ENCODE results near the gene EIPR1.

EIPR1 gene

DNA sequence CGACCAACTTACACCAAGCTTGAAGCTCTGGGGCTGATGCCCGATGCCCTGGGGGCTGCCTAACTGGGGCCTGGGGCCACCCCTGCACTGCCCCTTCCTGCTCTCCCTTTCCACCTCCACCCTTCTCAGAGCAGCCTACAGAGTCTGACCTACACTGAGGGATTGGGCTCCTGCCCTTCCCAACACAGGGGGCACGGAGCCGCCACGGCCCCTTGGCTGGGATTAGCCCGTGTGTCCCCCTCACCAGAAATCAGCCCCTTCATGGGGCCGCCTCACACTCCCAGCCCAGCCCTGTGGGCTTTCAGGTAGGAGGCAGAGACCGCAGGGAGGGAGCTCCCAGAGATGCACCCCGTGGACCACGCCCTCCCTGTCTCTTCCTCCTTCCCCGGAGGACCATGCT, 198.0 kb downstream of the EIPR1 start:
- H3K4me3 ChIP-seq (ENCODE audit: low read length), result no peak overlapping the region
- DNase-seq (ENCODE audit: low read depth, low spot score), result no peak

DNA sequence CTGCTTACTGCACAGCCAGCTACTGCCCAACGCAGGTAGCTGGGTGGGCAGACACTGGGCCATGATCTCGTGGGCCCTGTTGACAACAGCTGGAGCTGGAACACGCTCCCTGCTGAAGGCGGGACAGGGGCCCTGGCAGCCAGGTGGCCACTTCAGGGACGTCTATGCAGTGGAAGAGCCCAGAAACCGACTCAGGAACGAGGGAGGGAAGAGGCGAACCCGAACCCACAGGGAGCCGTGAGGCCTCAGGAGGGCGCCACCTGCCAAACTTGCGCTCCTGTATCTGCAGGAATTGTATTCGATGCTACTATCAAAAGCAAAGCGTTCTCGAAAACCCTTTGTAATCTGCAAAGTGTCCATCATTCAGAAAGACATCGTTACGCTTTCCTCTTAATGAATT, 198.4 kb downstream of the EIPR1 start:
- no peak overlapping the region for H3K4me3 ChIP-seq (ENCODE audit: low read length)
- DNase-seq (ENCODE audit: low read depth, low spot score), result no peak

DNA sequence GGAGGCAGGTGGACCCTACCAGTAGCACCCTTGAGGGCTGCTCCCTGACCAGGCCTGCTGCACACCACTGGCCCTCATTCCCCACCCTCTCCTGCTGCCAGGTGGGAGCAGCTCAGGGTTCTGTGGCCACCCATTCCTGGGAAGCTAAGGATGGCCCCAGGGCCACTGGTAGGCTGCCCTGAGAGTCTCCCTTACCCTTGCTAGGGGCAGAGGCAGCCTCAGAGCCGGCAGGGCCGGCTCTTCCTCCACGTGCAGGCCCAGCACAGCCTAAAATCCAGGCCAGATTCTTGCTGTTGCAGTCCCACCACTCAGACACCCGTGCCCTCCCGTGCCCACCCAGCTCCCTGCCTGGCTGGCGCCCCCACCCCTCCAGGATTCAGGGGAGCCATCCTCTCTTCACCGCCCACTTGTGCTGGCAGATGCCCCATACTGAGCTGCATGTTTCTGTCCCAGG, 199.0 kb downstream of the EIPR1 start:
- no peak for DNase-seq (ENCODE audit: low read depth, low spot score)

DNA sequence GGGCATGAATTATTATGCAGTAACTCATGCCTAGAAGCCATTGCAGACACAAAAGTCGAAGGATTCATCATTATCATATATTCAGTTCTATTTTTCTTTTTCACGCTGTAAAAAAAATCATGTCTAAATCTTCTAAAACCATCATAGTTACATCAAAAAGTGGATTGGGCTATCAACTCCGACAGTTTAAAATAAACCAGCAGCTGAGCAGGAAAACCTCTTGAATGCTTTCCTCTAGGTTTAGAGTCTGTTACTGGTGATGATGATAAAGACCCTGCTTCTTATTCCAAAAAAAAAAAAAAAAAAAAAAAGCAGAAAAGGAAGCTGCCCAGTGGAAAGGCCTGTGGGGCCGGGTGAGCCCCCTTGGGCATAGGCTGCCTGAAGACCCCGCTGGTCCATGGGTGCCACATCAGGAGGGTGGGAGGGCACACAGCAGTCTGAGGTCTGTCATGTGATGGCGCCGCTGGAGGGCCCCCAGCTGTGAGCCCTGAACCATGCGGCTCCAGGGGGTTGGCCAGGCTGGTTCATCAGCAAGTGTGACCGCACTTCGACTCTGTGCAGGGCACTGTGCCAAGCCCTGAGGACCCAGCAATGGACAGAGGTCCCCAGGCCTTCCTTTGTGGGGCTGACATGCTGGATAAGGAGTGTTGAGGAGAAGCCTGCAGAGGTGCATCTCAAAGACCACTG, 199.6 kb downstream of the EIPR1 start:
- H3K4me3 ChIP-seq (ENCODE audit: low read length), result no peak overlapping the region
- DNase-seq (ENCODE audit: low read depth, low spot score), result no peak

More for the DNA sequence above, 199.0 kb downstream of the EIPR1 start:
- no peak overlapping the region for H3K4me3 ChIP-seq (ENCODE audit: low read length)

DNA sequence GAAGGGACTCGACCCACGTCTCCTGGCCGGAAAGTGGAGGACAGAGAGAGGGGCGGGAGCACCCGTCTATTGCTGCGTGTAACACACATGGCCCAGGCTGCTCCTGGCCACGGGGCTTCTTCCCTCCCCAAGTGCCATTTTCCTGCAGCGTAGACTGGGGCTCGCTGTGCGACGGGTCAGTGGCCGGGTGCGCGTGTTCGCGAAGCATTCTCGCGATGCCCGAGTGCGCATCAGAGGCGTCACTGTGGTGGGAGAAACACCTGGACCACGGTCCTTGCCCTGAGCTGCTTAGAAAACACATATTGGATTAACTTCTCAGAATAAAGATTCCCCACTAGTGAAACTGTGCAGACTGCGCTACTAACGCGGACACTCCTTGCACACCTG, 200.8 kb downstream of the EIPR1 start:
- no peak for DNase-seq (ENCODE audit: low read depth, low spot score)
- no peak overlapping the region for H3K4me3 ChIP-seq (ENCODE audit: low read length)

DNA sequence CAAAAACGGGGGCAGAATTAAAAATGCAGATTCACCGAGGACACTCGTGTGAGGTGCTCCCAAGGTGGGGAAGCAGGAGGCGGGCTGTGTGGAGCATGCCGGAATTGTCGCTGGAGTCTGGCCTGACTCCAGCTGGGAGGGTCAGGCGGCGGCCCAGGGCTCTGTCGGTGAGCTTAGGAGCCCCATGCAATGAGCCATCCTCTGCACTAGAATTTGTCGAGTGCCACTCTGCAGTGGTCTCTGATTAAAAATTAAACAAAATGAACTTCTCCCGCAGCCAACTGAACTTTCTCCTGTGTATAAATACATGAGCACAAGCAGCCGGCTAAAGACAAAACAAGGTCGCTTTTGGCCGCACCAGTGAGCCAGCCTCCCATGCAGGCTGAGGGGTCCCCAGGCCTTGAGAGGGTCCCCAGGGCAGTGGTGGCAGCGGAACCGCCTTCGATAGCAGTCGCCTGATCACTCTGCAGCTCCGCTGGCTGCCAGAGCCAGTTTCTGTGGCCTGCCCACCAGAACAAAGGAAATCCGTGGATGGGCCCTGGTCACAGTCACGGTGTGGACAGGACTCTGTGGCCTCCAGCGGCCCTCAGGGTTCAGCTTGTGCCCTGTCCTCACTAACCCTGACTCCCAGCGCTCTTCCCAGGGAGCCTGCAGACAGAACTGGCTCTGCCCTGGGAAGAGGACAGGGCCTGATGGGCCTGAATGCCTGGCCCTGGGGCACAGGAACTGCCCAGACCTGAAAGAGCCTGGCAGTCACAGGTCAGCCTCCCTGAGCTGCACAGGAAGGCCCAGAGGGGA, 201.3 kb downstream of the EIPR1 start:
- no peak overlapping the region for H3K4me3 ChIP-seq (ENCODE audit: low read length)
- DNase-seq (ENCODE audit: low read depth, low spot score), result no peak

DNA sequence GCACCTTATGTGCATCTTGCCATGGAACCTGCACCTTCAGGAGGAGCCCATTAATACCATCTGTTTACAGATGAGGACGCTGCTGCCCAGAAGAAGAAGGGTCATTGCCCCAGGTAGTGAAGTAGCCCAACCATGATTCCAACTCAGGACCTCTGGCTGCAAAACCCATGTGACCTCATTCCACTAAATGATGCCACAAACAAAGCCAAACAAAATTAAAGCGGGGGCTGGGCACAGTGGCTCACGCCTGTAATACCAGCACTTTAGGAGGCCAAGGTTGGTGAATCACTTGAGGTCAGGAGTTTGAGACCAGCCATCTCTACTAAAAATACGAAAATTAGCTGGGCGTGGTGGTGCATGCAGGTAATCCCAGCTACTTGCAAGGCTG, 202.1 kb downstream of the EIPR1 start:
- no peak for DNase-seq (ENCODE audit: low read depth, low spot score)

DNA sequence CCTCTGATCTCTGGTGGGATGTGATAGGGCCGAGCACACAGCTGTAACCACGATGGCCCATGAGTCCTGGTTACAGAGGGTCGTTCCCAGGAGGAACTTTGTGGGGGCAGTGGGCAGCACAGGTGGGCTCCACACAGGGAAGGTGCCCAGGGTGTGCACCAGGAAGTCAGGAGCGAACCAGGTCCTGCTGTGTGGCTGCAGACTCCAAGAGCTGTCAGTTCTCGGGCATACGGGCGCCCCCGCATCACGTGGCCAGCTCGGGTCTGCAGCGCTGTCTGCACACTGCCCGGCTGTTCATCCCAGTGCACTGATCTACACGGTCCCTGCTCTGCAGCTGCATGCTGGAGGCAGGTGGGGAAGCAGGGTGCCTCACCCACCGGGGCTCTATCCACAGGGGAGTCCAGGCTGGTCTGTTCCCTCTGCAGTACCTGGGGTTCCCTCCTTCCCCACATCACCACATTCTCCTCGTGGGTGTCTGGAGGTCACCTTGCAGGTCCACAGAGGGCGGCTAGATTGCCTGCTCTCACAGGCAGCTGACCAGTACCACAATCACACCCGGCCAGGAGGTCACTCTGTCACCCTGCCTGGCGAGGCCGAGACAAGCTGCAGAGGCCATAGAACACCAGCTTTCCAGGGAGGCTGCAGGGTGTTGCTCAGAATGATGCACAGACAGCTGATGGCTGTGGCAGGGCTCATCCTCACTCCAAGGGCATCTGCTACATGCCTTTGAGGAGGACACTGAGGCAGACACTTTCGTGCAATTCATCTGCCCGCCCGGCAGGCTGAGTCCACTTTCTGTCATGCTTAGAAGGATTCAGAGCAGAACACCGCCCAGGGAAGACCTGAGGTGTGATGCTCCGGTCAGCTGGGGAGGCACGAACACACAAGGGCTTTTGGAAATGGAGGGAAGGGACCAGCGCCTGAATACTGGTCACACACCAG, 202.7 kb downstream of the EIPR1 start:
- H3K4me3 ChIP-seq (ENCODE audit: low read length), result no peak overlapping the region
- DNase-seq (ENCODE audit: low read depth, low spot score), result no peak

More for the DNA sequence above, 202.1 kb downstream of the EIPR1 start:
- no peak overlapping the region for H3K4me3 ChIP-seq (ENCODE audit: low read length)

DNA sequence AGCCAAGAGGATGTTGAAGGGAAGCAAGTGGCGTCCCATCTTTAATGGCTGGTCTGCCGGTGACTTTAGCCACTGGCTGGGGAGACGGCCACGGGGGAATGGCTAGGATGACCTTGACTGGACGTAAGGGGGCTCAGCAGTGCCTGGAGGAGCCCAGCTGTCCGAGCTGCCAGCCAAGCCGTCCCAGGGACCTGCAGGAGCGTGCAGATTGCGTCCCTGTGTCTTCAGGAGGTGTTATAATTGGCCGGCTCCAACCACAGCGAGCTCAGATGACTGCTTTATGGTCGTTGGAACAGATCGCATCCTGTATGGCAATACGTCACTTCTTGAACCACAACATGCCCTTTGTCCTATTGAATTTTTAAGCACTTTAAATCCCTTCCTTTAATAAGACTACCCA, 204.6 kb downstream of the EIPR1 start:
- no peak for DNase-seq (ENCODE audit: low read depth, low spot score)
- no peak overlapping the region for H3K4me3 ChIP-seq (ENCODE audit: low read length)

DNA sequence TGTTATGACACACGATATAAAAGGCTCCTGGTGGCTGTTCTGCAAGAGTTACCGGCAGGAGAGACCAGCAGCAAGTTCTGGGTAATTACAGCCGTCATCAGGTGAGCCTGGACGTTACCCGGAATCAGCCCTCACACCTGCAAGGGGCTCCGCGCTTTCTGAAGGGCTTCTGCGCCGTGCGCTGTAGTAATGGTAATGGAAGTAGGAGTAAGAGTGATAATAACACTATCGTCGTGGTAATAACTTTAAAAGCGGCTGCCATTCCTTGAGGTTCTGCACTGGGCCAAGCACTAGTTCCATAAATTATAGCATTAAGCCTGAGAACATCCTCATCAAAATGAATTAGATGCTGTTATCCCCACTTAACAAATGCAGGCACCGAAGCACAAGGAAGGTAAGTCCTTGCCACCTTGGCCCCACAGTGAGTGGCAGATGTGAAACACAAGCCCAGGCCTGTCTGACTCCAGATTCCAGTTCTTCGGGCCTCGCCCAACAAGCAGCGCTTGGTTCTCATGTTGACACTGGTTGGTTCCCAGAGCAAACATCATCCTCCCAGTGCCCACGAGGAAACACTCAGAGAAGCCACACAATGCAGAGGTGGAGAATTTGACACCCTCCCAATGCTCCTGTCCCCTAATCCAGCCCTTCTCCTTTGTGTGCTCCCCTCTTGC, 205.2 kb downstream of the EIPR1 start:
- no peak for DNase-seq (ENCODE audit: low read depth, low spot score)
- no peak overlapping the region for H3K4me3 ChIP-seq (ENCODE audit: low read length)

DNA sequence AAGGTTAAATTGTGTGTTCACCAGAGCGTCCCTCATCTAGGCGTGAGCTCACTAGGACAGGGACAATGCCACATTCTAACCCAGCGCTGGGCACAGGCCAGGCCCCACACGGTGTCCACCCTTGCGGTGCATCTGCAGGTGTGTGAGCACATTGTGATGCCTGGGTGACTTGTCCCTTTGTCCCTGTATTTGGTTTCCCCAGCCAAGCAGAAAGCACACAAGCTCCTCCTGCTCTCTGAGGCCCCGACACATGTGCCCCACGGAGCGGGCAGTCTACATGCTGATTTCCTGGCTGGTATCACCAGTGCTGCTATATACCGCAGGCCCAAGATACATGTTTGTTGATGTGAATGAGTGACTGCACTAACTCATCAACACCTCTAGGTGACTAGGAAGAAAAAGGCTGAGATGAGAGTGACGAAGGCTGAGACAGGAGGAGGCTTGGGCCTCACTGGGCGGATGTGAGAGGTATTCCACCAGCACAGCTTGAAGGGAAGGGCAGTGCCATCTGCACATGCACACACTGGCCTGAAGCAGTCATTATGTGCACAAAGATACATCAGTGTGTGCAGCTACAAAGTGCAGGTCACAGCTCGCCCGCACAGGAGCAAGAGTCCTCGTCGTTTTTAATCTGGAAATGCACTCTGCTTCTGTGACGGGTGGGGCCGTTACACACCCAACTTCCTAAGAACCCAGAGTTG, 205.9 kb downstream of the EIPR1 start:
- DNase-seq (ENCODE audit: low read depth, low spot score), result no peak
- no peak overlapping the region for H3K4me3 ChIP-seq (ENCODE audit: low read length)

DNA sequence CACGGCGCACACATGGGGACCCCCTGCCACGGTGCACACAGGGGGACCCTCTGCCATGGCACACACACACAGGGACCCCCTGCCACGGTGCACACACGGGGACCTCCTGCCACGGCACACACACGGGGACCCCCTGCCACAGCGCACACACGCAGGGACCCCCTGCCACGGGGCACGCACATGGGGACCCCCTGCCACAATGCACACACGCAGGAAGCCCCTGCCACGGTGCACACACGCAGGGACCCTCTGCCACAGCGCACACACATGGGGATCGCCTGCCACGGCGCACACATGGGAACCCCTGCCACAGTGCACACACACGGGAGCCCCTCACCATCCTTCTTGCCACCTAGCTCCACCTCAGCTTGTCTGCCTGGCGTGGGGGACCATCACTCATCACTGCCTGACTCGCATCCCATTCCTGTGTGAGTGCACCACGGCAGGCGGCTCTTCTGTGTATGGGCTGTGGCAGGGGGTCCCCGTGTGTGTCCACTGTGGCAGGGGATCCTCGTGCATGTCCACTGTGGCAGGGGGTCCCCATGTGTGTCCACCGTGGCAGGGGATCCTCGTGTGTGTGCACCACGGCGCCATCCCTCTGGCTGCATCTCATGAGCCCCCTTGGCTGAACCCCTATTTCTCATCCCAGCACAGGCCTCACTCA, 206.7 kb downstream of the EIPR1 start:
- DNase-seq (ENCODE audit: low read depth, low spot score), result no peak
- no peak overlapping the region for H3K4me3 ChIP-seq (ENCODE audit: low read length)

DNA sequence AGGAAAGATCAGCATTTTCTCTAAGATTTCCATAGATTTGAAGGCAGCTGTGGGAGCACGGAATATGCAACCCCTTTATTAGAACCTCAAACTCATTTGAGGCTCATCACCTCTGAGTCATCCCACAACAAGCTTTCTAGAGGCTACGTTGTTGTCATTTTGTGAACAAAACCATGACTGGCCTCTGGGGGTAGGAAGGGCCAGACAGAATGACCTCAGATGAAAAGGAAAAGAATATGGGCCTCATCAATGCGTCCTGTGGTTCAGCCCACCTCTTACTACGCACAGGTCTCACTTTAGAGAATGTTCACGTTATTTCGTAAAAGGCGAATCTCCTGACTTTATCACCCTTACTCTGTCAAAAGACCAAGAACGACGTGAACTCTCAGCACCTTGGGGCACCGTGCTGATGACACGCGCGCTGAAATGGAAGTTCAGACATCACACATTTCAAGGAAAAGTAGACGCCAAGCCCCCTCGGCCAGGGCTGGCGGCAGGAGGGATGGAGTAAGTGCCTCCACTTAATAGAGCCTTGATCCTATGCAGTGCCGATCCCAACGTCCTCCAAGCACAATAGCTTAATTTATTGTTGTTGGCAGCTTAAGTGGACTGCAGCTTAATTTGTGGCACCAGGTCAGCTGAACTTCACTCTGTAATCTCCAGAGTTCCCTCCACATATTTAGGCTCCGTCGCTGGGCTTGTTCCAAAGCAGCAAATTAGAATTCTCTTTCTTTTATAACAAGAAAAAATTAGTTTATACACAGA, 208.3 kb downstream of the EIPR1 start:
- DNase-seq (ENCODE audit: low read depth, low spot score), result no peak
- H3K4me3 ChIP-seq (ENCODE audit: low read length), result no peak overlapping the region

DNA sequence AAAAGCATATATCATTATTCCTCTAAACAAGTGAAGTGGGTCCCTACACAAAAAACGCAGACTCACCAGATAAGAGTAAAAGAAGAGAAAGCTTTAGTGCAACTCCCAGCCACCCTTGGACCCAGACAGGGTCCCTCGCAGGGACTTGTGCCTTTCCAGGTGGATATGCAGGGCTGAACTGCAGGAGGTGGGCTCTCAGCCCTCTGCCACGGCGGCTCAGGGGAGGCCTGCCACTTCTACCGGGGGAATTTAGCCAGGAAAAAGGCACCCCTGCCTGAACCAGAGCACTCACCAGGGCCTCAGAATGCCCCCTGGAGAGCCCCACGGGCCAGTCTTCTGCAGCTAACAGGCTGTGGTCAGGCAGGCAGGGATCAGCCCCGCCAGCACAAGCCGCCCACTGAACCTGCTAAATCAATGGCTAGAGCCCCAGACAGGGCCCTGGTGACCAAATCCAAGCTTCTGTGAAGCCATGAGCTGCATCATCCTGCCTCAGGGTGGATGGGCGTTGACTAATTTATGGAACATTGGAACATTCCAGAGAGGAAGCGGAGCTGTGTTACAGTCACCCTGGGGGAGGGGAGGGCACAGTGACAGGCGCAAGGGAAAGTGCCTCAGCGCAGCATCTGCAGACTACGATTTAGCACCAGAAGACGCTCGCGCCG, 209.3 kb downstream of the EIPR1 start:
- no peak overlapping the region for H3K4me3 ChIP-seq (ENCODE audit: low read length)
- no peak for DNase-seq (ENCODE audit: low read depth, low spot score)

DNA sequence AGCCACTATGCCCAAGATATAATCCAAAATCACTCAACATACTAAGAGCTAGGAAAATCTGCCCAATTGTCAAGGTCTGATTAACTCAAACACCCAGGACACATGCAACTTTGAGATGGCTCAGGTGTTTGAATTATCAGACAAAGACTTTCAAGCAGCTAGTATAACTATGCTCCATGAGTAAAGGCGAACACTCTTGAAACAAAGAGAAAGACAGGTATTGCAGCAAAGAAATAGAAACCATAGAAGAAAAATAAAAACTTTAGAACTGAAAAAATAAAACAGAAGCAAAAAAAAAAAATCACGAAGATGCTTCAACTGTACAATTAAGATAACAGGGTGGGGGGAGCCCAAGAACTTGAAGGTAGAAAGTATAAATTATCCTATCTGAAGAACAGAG, 214.2 kb downstream of the EIPR1 start:
- H3K4me3 ChIP-seq (ENCODE audit: low read length), result no peak overlapping the region
- no peak for DNase-seq (ENCODE audit: low read depth, low spot score)

DNA sequence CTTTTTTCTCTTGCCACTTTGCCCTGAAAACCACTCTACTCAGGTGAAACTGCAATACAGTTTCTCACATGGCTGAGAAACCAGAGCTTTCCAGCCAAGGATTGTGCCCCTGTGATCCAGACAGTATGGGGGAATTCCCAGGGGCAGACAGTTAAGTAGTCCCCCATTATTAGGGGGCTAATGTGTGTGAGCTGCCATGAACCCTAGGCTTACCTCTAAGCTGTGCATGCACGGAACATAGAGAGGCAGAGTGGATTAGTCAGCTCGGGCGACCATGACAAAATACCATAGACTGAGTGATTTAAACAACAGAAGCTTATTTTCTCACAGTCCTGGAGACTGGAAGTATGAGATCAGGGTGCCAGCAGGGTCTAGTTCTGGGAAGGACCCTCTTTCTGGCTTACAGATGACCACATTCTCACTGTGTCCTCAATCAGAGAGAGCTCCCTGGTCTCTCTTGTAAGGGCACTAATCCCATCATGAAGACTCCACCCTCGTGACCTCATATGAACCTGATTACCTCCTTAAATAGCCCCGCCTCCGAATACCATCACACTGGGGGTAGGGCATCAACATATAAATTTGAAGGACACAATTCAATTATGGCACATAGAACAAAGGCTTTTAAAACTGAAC, 215.1 kb downstream of the EIPR1 start:
- no peak overlapping the region for H3K4me3 ChIP-seq (ENCODE audit: low read length)
- DNase-seq (ENCODE audit: low read depth, low spot score), result no peak
